ENCODE results near the gene C14orf180. TPM values are rescaled to one million over a fixed set of nuclear protein-coding genes. Genes with fewer than 3 reads are reported as not detected.

C14orf180 gene
- total RNA-seq, 1 donor from 2014 or later, result not detected

GRCh38 chr14:104610749-104611310 lies 31.3 kb downstream of the C14orf180 start:
- Mint-ChIP-seq H3K27me3 (ENCODE audit: unreplicated experiment) (peaks cover 2% of the 10 kb centered on the region), H3K9me3 (ENCODE audit: unreplicated experiment) (no peaks in the 10 kb centered on the region), H3K27ac (ENCODE audit: unreplicated experiment) (no peak overlapping the region), H3K36me3 (ENCODE audit: low read depth, unreplicated experiment) (no peaks in the 10 kb centered on the region), H3K4me1 (ENCODE audit: unreplicated experiment) (no peaks in the 10 kb centered on the region), H3K4me3 (ENCODE audit: unreplicated experiment) (no peak overlapping the region)
- TF ChIP-seq, protein P1, sequence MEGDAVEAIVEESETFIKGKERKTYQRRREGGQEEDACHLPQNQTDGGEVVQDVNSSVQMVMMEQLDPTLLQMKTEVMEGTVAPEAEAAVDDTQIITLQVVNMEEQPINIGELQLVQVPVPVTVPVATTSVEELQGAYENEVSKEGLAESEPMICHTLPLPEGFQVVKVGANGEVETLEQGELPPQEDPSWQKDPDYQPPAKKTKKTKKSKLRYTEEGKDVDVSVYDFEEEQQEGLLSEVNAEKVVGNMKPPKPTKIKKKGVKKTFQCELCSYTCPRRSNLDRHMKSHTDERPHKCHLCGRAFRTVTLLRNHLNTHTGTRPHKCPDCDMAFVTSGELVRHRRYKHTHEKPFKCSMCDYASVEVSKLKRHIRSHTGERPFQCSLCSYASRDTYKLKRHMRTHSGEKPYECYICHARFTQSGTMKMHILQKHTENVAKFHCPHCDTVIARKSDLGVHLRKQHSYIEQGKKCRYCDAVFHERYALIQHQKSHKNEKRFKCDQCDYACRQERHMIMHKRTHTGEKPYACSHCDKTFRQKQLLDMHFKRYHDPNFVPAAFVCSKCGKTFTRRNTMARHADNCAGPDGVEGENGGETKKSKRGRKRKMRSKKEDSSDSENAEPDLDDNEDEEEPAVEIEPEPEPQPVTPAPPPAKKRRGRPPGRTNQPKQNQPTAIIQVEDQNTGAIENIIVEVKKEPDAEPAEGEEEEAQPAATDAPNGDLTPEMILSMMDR (IDR thresholded peaks at IDR 0.05; ENCODE audit: unreplicated experiment), result no peak
- DNase-seq (ENCODE audit: low spot score), result no peak

- DNase-seq (ENCODE audit: low spot score), result no peak
- no peak overlapping the region for H3K27ac Mint-ChIP-seq (ENCODE audit: unreplicated experiment)
- H3K4me1 Mint-ChIP-seq (ENCODE audit: unreplicated experiment), result no peaks in the 10 kb centered on the region
- no peak overlapping the region for H3K4me3 Mint-ChIP-seq (ENCODE audit: unreplicated experiment)
- TF ChIP-seq, protein P1 (IDR thresholded peaks at IDR 0.05; ENCODE audit: unreplicated experiment), result no peak
- H3K27me3 Mint-ChIP-seq (ENCODE audit: unreplicated experiment), result peaks cover 2% of the 10 kb centered on the region
- H3K9me3 Mint-ChIP-seq (ENCODE audit: unreplicated experiment), result no peaks in the 10 kb centered on the region
- no peaks in the 10 kb centered on the region for H3K36me3 Mint-ChIP-seq (ENCODE audit: low read depth, unreplicated experiment)
These were observed 32.3 kb downstream of the C14orf180 start for GRCh38 chr14:104611881-104612280.

DNA sequence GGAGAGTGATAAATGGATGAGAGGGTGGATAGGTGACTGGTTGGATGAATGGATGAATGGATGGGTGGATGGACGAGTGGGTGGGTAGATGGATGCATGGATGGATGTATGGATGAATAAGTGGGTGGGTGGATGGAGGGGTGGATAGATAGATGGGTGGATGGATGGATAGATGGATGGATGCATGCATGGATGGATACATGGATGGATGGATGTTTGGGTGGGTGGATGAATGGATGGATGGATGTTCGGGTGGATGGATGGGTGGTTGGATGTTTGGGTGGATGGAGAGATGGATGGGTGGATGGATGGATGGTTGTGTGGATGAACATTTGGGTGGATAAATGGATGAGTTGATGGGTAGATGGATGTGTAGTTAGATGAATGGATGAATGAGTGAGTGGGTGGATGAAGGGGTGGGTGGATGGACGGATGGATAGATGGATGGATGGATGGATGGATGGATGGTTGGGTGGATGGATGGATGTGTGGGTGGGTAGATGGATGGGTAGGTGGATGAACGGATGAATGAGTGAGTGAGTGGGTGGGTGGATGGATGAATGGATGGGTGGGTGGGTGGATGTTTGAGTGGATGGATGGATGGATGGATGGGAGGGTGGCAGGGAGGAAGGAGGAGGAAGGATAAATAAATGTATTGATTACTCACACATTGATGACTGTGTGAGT lies 34.7 kb downstream of the C14orf180 start:
- TF ChIP-seq, protein P1 (IDR thresholded peaks at IDR 0.05; ENCODE audit: unreplicated experiment), result no peak
- peaks cover 2% of the 10 kb centered on the region for H3K27me3 Mint-ChIP-seq (ENCODE audit: unreplicated experiment)
- no peak for DNase-seq (ENCODE audit: low spot score)
- no peaks in the 10 kb centered on the region for H3K9me3 Mint-ChIP-seq (ENCODE audit: unreplicated experiment)
- H3K4me1 Mint-ChIP-seq (ENCODE audit: unreplicated experiment), result peaks cover under 1% of the 10 kb centered on the region
- no peak overlapping the region for H3K27ac Mint-ChIP-seq (ENCODE audit: unreplicated experiment)
- peaks cover 2% of the 10 kb centered on the region for H3K36me3 Mint-ChIP-seq (ENCODE audit: low read depth, unreplicated experiment)
- H3K4me3 Mint-ChIP-seq (ENCODE audit: unreplicated experiment), result no peak overlapping the region

DNA sequence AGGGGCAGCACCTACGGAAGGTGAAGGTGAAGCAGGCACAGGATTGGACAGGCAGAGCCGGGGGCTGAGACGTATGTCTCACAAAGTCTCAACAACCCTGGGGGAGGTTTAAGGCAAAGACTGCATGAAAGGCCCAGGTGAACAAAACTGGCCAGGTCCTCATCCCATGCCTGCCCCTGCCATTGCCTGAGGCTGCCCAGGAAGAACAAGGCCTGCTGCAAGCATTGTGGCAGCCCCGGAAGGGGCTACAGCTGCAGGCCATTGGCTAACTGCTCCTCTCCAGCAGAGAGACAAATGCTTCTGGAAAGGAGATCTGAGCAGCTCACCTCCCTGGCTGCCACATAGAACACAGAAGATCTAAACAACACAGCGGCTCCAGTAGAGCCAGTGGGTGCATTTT lies 45.4 kb downstream of the C14orf180 start:
- Mint-ChIP-seq H3K9me3 (ENCODE audit: unreplicated experiment) (peaks cover 9% of the 10 kb centered on the region), H3K27me3 (ENCODE audit: unreplicated experiment) (peaks cover 1% of the 10 kb centered on the region)
- DNase-seq (ENCODE audit: low spot score), result no peak

GRCh38 chr14:104632781-104633180 lies 53.2 kb downstream of the C14orf180 start:
- TF ChIP-seq, protein P1 (IDR thresholded peaks at IDR 0.05; ENCODE audit: unreplicated experiment), result no peak
- DNase-seq (ENCODE audit: low spot score), result no peak
- peaks cover under 1% of the 10 kb centered on the region for H3K27me3 Mint-ChIP-seq (ENCODE audit: unreplicated experiment)
- no peak overlapping the region for H3K4me3 Mint-ChIP-seq (ENCODE audit: unreplicated experiment)
- peaks cover 4% of the 10 kb centered on the region for H3K9me3 Mint-ChIP-seq (ENCODE audit: unreplicated experiment)
- peaks cover 3% of the 10 kb centered on the region for H3K36me3 Mint-ChIP-seq (ENCODE audit: low read depth, unreplicated experiment)
- H3K4me1 Mint-ChIP-seq (ENCODE audit: unreplicated experiment), result no peaks in the 10 kb centered on the region
- H3K27ac Mint-ChIP-seq (ENCODE audit: unreplicated experiment), result no peak overlapping the region

More for the DNA sequence above, 45.4 kb downstream of the C14orf180 start:
- TF ChIP-seq, protein P1 (IDR thresholded peaks at IDR 0.05; ENCODE audit: unreplicated experiment), result no peak
- Mint-ChIP-seq H3K36me3 (ENCODE audit: low read depth, unreplicated experiment) (peaks cover 7% of the 10 kb centered on the region), H3K4me1 (ENCODE audit: unreplicated experiment) (no peaks in the 10 kb centered on the region), H3K4me3 (ENCODE audit: unreplicated experiment) (no peak overlapping the region), H3K27ac (ENCODE audit: unreplicated experiment) (no peak overlapping the region)

Measured in endothelial cell (in vitro differentiated cells).